ENCODE measurements around the gene SAP30. TPM values are rescaled to one million over a fixed set of nuclear protein-coding genes. Genes with fewer than 3 reads are reported as not detected.

Gene SAP30
- total RNA-seq (16.5 and 17.5 TPM in 2 replicates), polyA plus RNA-seq (26.4 and 28.2 TPM in 2 replicates)

- TF ChIP-seq, protein P1, sequence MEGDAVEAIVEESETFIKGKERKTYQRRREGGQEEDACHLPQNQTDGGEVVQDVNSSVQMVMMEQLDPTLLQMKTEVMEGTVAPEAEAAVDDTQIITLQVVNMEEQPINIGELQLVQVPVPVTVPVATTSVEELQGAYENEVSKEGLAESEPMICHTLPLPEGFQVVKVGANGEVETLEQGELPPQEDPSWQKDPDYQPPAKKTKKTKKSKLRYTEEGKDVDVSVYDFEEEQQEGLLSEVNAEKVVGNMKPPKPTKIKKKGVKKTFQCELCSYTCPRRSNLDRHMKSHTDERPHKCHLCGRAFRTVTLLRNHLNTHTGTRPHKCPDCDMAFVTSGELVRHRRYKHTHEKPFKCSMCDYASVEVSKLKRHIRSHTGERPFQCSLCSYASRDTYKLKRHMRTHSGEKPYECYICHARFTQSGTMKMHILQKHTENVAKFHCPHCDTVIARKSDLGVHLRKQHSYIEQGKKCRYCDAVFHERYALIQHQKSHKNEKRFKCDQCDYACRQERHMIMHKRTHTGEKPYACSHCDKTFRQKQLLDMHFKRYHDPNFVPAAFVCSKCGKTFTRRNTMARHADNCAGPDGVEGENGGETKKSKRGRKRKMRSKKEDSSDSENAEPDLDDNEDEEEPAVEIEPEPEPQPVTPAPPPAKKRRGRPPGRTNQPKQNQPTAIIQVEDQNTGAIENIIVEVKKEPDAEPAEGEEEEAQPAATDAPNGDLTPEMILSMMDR (IDR thresholded peaks at IDR 0.05; ENCODE audit: poor library complexity), result no peak
- TF ChIP-seq EZH2 (IDR thresholded peaks at IDR 0.05; ENCODE audit: borderline replicate concordance), result no peak
- no peak for TF ChIP-seq EZH2phosphoT487 (IDR thresholded peaks at IDR 0.05; ENCODE audit: low read depth, severe bottlenecking, unreplicated experiment)
- H3K36me3 ChIP-seq (replicated peaks; ENCODE audit: insufficient read depth, low read depth), result no peaks in the 10 kb centered on the region
- peak within 1 kb of the TSS; percentile 91 for H3K4me3 ChIP-seq
- H3K4me2 ChIP-seq, result peak within 1 kb of the TSS; percentile 80
- peak within 1 kb of the TSS; percentile 77 for H2AFZ ChIP-seq
- no peaks in the 10 kb centered on the region for H4K20me1 ChIP-seq (ENCODE audit: insufficient read depth, poor library complexity, severe bottlenecking)
- WGBS (ENCODE audit: low lambda C conversion rate, missing lambda C conversion rate), result 1% methylated on average over 55 of the region's 72 CpGs
- no peaks in the 10 kb centered on the region for H3K27me3 ChIP-seq
- peak; percentile 99 for DNase-seq (ENCODE audit: low spot score)
- peaks cover 29% of the 10 kb centered on the region for H3K79me2 ChIP-seq
- no peaks in the 10 kb centered on the region for H3K4me1 ChIP-seq (ENCODE audit: insufficient read depth)
- H3K9me3 ChIP-seq (ENCODE audit: low read depth), result no peaks in the 10 kb centered on the region
- H3K9me2 ChIP-seq (replicated peaks; ENCODE audit: insufficient read depth), result no peaks in the 10 kb centered on the region
- peak within 1 kb of the TSS; percentile 90 for H3K27ac ChIP-seq
These were observed at the start of gene SAP30 for GRCh38 chr4:173370477-173371291. Gene SAP30, plus strand, starts transcription at chr4:173370954. Its CDS starts 229 bp downstream, at chr4:173371183.

GRCh38 chr4:173325007-173325736 is 45.6 kb upstream of the SAP30 start:
- no peaks in the 10 kb centered on the region for H3K36me3 ChIP-seq (replicated peaks; ENCODE audit: insufficient read depth, low read depth)
- no peaks in the 10 kb centered on the region for H4K20me1 ChIP-seq (ENCODE audit: insufficient read depth, poor library complexity, severe bottlenecking)
- DNase-seq (ENCODE audit: low spot score), result no peak
- 94% methylated on average over 5 of the region's 5 CpGs for WGBS (ENCODE audit: low lambda C conversion rate, missing lambda C conversion rate)
- H3K27ac ChIP-seq, result no peak overlapping the region
- H3K79me2 ChIP-seq, result peaks cover 6% of the 10 kb centered on the region
- no peaks in the 10 kb centered on the region for H3K9me3 ChIP-seq (ENCODE audit: low read depth)
- H3K4me2 ChIP-seq, result no peak overlapping the region
- no peaks in the 10 kb centered on the region for H3K9me2 ChIP-seq (replicated peaks; ENCODE audit: insufficient read depth)
- H3K27me3 ChIP-seq, result no peaks in the 10 kb centered on the region
- H2AFZ ChIP-seq, result no peak overlapping the region
- no peak overlapping the region for H3K4me3 ChIP-seq
- H3K4me1 ChIP-seq (ENCODE audit: insufficient read depth), result no peaks in the 10 kb centered on the region
- TF ChIP-seq EZH2phosphoT487 (IDR thresholded peaks at IDR 0.05; ENCODE audit: low read depth, severe bottlenecking, unreplicated experiment) (no peak), EZH2 (IDR thresholded peaks at IDR 0.05; ENCODE audit: borderline replicate concordance) (no peak)
- TF ChIP-seq, protein P1 (IDR thresholded peaks at IDR 0.05; ENCODE audit: poor library complexity), result no peak

- no peak overlapping the region for H3K4me3 ChIP-seq
- H3K4me1 ChIP-seq (ENCODE audit: insufficient read depth), result peaks cover 11% of the 10 kb centered on the region
- H2AFZ ChIP-seq, result no peak overlapping the region
- no peak for TF ChIP-seq EZH2 (IDR thresholded peaks at IDR 0.05; ENCODE audit: borderline replicate concordance)
- TF ChIP-seq, protein P1 (IDR thresholded peaks at IDR 0.05; ENCODE audit: poor library complexity), result no peak
- no peak for TF ChIP-seq EZH2phosphoT487 (IDR thresholded peaks at IDR 0.05; ENCODE audit: low read depth, severe bottlenecking, unreplicated experiment)
- no peak for DNase-seq (ENCODE audit: low spot score)
- no peaks in the 10 kb centered on the region for H3K36me3 ChIP-seq (replicated peaks; ENCODE audit: insufficient read depth, low read depth)
- H3K27me3 ChIP-seq, result no peaks in the 10 kb centered on the region
- H3K27ac ChIP-seq, result no peak overlapping the region
- 96% methylated on average over 5 of the region's 5 CpGs for WGBS (ENCODE audit: low lambda C conversion rate, missing lambda C conversion rate)
- H3K9me3 ChIP-seq (ENCODE audit: low read depth), result no peaks in the 10 kb centered on the region
- peaks cover 4% of the 10 kb centered on the region for H4K20me1 ChIP-seq (ENCODE audit: insufficient read depth, poor library complexity, severe bottlenecking)
- peaks cover 36% of the 10 kb centered on the region for H3K79me2 ChIP-seq
- H3K4me2 ChIP-seq, result no peak overlapping the region
- no peaks in the 10 kb centered on the region for H3K9me2 ChIP-seq (replicated peaks; ENCODE audit: insufficient read depth)
These were observed 42.4 kb upstream of the SAP30 start for GRCh38 chr4:173328236-173328901.
